Spleen (tissue), 11 donors: ENCODE data around the gene TRIM28. TPM values are rescaled to one million over a fixed set of nuclear protein-coding genes. Genes with fewer than 3 reads are reported as not detected.

ENCODE experiments used
- DNase-seq: peaks from one replicate; pipeline ENCODE4 v3.0.0-alpha.2; 2020
- H3K27ac ChIP-seq, 8 donors: fragments of 200-600 bp; sonication (generic) in 7 of 8; 1 replicate in 4 of 8; 2 replicates in 4 of 8; pipeline versions ENCODE4 v1.5.0 to v1.8.0; 2016 to 2021; ENCODE audit warnings: inconsistent platforms in 4 of 8, mild to moderate bottlenecking in 4 of 8, moderate library complexity in 1 of 8
- H3K27me3 ChIP-seq, 7 donors: fragments of 200-600 bp; sonication (generic) in 6 of 7; replicated peaks in 1 of 7; 1 replicate in 4 of 7; 2 replicates in 3 of 7; pipeline versions ENCODE4 v1.5.0 to v1.8.0; 2016 to 2021; ENCODE audit warnings: inconsistent platforms in 3 of 7, mild to moderate bottlenecking in 1 of 7
- H3K36me3 ChIP-seq, 6 donors: fragments of 200-600 bp; sonication (generic) in 5 of 6; 1 replicate in 4 of 6; 2 replicates in 2 of 6; pipeline versions ENCODE4 v1.5.0 to v1.8.0; 2016 to 2021; ENCODE audit warnings: inconsistent platforms in 2 of 6
- H3K4me1 ChIP-seq, 6 donors: fragments of 200-600 bp; sonication (generic) in 5 of 6; 1 replicate in 3 of 6; 2 replicates in 3 of 6; pipeline versions ENCODE4 v1.5.0 to v1.8.0; 2016 to 2021; ENCODE audit warnings: inconsistent platforms in 3 of 6
- H3K4me3 ChIP-seq, 8 donors: fragments of 200-600 bp; sonication (generic) in 7 of 8; 1 replicate in 4 of 8; 2 replicates in 4 of 8; pipeline versions ENCODE4 v1.5.0 to v1.8.0; 2016 to 2021; ENCODE audit warnings: inconsistent platforms in 4 of 8, mild to moderate bottlenecking in 4 of 8, moderate library complexity in 2 of 8
- H3K9me3 ChIP-seq, 8 donors: fragments of 200-600 bp; sonication (generic) in 7 of 8; 1 replicate in 4 of 8; 2 replicates in 4 of 8; pipeline versions ENCODE4 v1.5.0 to v1.8.0; 2016 to 2021; ENCODE audit warnings: inconsistent platforms in 4 of 8
- CTCF ChIP-seq, 11 experiments: fragments of 200-600 bp in 7 of 11; fragments of 450-650 bp in 4 of 11; sonication (generic) in 4 of 11; IDR thresholded peaks in 8 of 11; conservative IDR thresholded peaks in 3 of 11; 1 replicate in 7 of 11; 2 replicates in 4 of 11; pipeline versions ENCODE4 v1.4.0 to v1.8.0; 2016 to 2021; ENCODE audit warnings: antibody characterized with exemption in 11 of 11, inconsistent platforms in 4 of 11, mild to moderate bottlenecking in 1 of 11
- POLR2A ChIP-seq, 3 donors: fragments of 450-650 bp; IDR thresholded peaks; one replicate each; pipeline ENCODE4 v1.5.1; 2017; ENCODE audit warnings: antibody characterized with exemption in 3 of 3, mild to moderate bottlenecking in 1 of 3
- POLR2AphosphoS5 ChIP-seq, 3 donors: sonication (generic); formaldehyde crosslinking; IDR thresholded peaks; one replicate each; pipeline ENCODE4 v1.5.1; 2017; ENCODE audit warnings: antibody characterized with exemption in 3 of 3
- WGBS, 5 donors: extraction: QIAGEN DNeasy Blood & Tissue Kit in 3 of 5; methylation state at CpG; one replicate each; pipeline versions ENCODE4 v1.1.5 to v1.1.7; 2013 to 2018; 5-methylcytosine and 5-hydroxymethylcytosine counted together
- intact Hi-C: fragments of 100-400 bp; cut with DNase I; formaldehyde crosslinking; loops from one replicate; pipeline ENCODE4 v1.15.0; 2023; ENCODE audit warnings: low total_unique reads
- polyA plus RNA-seq, 3 donors: library from polyadenylated mRNA; stranded (reverse); fragments of 200-250 nt; gene quantifications; one replicate each; pipeline ENCODE4 v1.2.1, GENCODE V29; 2013
- total RNA-seq, 7 donors: library from RNA; depleted of rRNA in 3 of 7; stranded (reverse); fragments of >200 nt in 3 of 7; fragmentation: NEBNext Ultra II Directional in 4 of 7; extraction: Animal tissue kit (Norgen Biotek cat#: 25700) in 4 of 7; gene quantifications; one replicate each; pipeline versions ENCODE4 v1.1.0 to v1.2.1, GENCODE V29; 2016 to 2021
- donor health status: healthy with polysubstance abuse.
- donor health status: DM: no; HTN: no; CAD: no; lungs with moderate emphysema.
- donor health status: DM: no; HTN: no; CAD: no.
- donor health status: Bipolar disorder and iron deficiency.
- donor health status: healthy.
- donor health status: DM: no; HTN: no; CAD: no.
- donor health status: DM: yes; HTN: yes; CAD: no.

Gene TRIM28
- total and polyA plus RNA-seq, 10 donors = 181 to 294 (median 232) TPM

DNA sequence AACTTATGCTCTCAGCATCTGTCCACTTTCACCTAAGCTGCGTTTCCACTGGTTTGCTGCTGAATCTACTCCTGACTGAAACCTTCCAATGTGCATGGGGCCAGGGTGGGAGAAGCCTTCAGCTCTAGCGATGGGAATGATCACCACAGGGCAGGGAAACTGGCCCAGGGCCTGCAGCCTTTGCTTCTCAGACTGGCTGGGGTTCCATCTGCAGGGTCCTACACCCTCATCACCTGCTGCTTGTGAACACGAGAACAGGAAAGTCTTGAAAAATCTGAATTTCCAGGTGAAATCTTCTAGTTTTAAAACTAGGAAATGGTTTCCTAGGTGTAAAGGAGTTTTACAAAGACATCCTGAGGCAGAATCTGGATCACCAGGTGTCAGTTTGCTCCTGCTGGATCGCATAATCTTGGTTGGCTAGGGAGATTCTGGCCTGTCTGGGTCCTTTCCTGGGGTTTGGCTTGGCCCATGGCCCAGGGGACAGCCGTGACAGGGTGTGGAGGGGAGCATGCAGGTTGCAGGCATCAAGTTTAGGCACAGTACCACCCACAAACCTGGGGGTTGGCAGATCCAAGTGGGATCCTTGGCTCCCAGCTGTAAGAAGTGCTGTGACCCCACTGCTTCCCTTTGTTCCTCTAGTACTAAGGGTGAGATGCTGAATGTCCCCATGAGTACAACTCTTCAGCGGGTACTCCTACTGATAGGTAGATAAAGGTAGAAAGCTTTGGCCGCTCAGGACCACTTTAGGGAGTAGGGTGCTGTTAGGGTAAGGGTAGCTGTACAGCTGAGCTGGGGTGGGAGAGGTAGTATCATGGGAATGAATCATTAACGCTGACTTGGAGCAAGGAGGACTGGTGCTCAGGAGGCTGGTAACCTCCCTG is 16.4 kb downstream of the TRIM28 start:
- peaks cover 0 to 27% (median 0%) of the 10 kb centered on the region in 7 donors for H3K27me3 ChIP-seq
- 80 to 88% (median 87%) methylated on average over 8 of the region's 8 CpGs for WGBS, 5 donors
- H3K27ac ChIP-seq = peak overlapping the region; percentile 95 to 100 (median 99)
- peaks cover 49 to 79% (median 63%) of the 10 kb centered on the region in 6 donors for H3K4me1 ChIP-seq
- no peaks in the 10 kb centered on the region for H3K9me3 ChIP-seq
- peak; percentile 78 for DNase-seq
- intact Hi-C loops = no loop called here
- peak overlapping the region in 7 of 8 donors; percentile 48 to 90 (median 62) for H3K4me3 ChIP-seq
- no peak for TF ChIP-seq POLR2AphosphoS5 (IDR thresholded peaks at IDR 0.05)
- no peak for TF ChIP-seq POLR2A (IDR thresholded peaks at IDR 0.05)
- no peak for TF ChIP-seq CTCF (IDR thresholded peaks at IDR 0.05 in 8 of 11, conservative IDR thresholded peaks at IDR 0.05 in 3 of 11)
- H3K36me3 ChIP-seq = peaks cover 0 to 19% (median 15%) of the 10 kb centered on the region in 6 donors

DNA sequence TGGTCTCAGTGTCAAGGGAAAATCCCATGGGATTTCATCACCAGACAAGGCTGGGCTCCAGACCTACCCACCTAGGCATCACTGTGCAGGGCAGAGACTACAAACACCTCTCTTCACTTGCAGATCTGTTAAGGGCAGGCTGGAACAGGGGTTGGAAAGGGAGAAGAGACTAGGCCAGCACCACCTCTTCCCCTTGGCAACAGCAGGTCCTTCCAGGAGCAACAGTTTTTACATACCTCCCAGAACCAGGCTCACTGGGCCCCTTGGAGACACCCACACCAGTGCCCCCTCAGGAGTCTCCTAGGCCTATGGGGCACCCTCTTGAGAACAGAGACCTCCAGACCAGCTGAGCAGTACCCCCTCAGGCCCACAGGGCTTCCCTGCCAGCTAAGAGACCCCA is 17.1 kb downstream of the TRIM28 start:
- Histone ChIP-seq H3K9me3 (no peaks in the 10 kb centered on the region), H3K27ac (no peak overlapping the region), H3K27me3 (peaks cover 0 to 27% (median 0%) of the 10 kb centered on the region in 7 donors), H3K4me1 (peaks cover 43 to 72% (median 57%) of the 10 kb centered on the region in 6 donors), H3K4me3 (no peak overlapping the region), H3K36me3 (peaks cover 0 to 13% (median 11%) of the 10 kb centered on the region in 6 donors)
- peak; percentile 71 for DNase-seq
- TF ChIP-seq CTCF (IDR thresholded peaks at IDR 0.05 in 8 of 11, conservative IDR thresholded peaks at IDR 0.05 in 3 of 11) (no peak), POLR2A (IDR thresholded peaks at IDR 0.05) (no peak), POLR2AphosphoS5 (IDR thresholded peaks at IDR 0.05) (no peak)
- intact Hi-C loops = no loop called here

GRCh38 chr19:58561373-58562121 is 17.7 kb downstream of the TRIM28 start:
- peak; percentile 78 for DNase-seq
- TF ChIP-seq POLR2AphosphoS5 (IDR thresholded peaks at IDR 0.05) (no peak), CTCF (IDR thresholded peaks at IDR 0.05 in 8 of 11, conservative IDR thresholded peaks at IDR 0.05 in 3 of 11) (no peak), POLR2A (IDR thresholded peaks at IDR 0.05) (no peak)
- H3K4me1 ChIP-seq = peaks cover 39 to 66% (median 51%) of the 10 kb centered on the region in 6 donors
- H3K27me3 ChIP-seq = peaks cover 0 to 27% (median 0%) of the 10 kb centered on the region in 7 donors
- H3K36me3 ChIP-seq = peaks cover 0 to 12% (median 7%) of the 10 kb centered on the region in 6 donors
- H3K4me3 ChIP-seq = peak overlapping the region in 7 of 8 donors; percentile 38 to 70 (median 49)
- WGBS, 5 donors = 64 to 73% (median 69%) methylated on average over 7 to 16 of the region's 16 CpGs
- H3K27ac ChIP-seq = peak overlapping the region in 3 of 8 donors; percentile 57 to 70 (median 66)
- no peaks in the 10 kb centered on the region for H3K9me3 ChIP-seq
- intact Hi-C loops = no loop called here
